GM18526 (cell line): Measurements from ENCODE around the gene CDC14B.

Experiments used
- POLR2A ChIP-seq: IDR thresholded peaks from 3 replicates; pipeline ENCODE4 v1.6.1; 2011; ENCODE audit not compliant: insufficient read length; ENCODE audit errors: extremely low read depth

CDC14B gene

DNA sequence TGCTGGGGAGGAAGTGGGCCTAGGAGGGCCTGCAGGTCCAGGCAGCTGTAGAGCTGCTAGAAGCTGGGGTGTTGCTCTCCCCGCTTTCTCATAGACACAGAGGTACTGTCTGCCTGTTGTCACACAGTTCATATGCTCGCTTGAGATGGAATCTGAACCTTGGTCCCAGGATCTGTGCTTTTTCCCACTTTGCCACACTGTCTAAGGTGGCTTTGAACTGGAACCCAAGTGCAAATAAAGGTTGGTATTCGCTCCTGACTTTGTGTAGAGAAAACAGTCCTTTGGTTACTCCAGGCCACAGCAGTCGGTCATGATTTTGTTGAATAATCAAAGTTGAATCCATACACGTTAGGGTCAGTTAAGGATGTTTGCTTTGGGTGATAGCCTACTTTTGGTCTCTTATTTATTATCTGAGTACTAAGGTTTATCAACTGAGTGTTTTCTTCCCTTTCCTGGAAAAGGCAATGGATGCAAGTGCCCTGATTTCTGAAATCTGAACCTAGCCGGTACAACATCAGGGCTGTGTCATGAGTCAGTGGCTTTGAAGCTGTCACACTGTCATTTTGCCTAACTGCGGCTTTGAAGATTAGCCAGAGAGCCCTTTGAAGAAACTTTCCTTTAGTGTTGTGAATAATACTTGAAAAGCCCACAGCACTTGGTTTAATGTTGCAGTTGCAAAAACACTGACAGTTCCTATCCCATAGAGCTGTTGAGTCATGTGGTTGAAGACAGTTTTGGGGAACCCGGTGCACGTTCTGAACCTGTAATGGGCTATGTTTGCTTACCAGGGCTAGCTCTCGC lies 128.4 kb downstream of the CDC14B start:
- TF ChIP-seq POLR2A = no peak

GRCh38 chr9:96490534-96491078 lies 129.0 kb downstream of the CDC14B start:
- no peak for TF ChIP-seq POLR2A

- TF ChIP-seq POLR2A = no peak
Observed at GRCh38 chr9:96489482-96489979, 130.1 kb downstream of the CDC14B start.

DNA sequence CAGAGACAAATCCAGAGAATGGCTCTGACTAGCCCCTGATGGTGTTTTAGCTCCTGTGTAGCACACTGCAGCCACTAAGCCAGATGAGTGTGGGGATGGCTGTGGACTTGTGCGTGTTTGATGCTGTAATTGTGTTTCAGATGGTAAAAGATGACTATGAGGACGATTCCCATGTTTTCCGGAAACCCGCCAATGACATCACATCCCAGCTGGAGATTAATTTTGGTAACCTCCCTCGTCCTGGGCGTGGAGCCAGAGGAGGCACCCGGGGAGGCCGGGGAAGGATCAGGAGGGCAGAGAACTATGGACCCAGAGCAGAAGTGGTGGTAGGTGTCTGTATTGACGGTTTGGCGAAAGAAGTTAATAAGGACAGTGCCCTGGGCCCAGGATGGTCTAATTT lies 131.7 kb downstream of the CDC14B start:
- TF ChIP-seq POLR2A = no peak

- no peak for TF ChIP-seq POLR2A
Observed at GRCh38 chr9:96487029-96487396, 132.6 kb downstream of the CDC14B start.

- TF ChIP-seq POLR2A = no peak
Observed at GRCh38 chr9:96486386-96487028, 133.1 kb downstream of the CDC14B start.

DNA sequence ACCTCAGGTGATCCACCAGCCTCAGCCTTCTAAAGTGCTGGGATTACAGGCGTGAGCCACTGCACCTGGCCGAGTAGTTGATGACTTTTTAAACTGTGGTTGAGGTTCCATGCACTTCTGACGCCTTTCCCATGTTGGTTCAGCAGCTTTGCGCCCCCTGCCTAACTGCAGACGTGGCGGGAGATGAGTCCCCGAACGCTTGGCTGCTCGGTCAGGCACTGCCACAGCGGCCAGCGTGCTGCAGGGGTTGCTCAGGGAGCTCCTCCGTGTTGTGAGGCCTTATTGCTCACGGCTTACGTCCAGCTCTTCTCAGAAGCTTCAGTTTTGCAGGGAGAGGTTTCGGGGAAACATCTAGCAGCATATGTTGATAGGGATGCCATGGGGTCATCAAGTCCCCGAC lies 134.4 kb downstream of the CDC14B start:
- TF ChIP-seq POLR2A = no peak

DNA sequence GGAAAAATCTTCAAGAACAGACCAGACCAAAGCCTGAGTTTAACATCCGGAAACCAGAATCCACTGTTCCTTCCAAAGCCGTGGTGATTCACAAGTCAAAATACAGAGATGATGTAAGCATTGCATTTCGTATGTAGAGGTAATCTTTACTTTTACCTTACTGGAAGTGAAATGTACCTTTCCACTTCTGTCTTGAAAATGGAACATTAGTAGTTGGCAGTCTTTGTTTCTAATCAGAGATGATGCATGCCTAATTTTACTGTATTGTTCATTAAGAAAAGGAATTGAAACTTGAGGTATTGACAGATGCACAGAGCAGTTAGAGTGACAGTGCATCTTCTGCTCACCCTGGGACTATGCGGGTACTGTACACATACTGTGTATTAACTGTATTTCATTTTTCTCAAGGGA lies 135.1 kb downstream of the CDC14B start:
- no peak for TF ChIP-seq POLR2A

GRCh38 chr9:96483733-96484390 lies 135.8 kb downstream of the CDC14B start:
- TF ChIP-seq POLR2A = no peak

GRCh38 chr9:96483197-96483596 lies 136.4 kb downstream of the CDC14B start:
- no peak for TF ChIP-seq POLR2A

DNA sequence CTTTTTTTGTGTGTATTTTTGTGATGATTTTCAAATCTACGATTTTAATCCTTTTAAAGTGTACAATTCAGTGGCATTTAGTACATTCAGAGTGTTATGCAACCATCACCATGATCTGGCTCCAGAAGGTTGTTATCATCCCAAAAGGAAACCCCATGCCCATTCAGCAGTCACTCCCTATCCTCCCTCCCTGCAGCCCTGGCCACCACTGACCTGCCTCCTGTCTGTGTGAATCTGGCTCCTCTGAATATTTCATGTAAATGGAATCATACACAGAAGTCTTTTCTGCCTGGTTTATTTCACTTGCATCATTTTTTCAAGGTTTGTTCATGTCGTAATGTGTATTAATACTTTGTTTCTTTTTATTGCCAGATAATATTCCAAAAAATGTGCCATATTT lies 137.2 kb downstream of the CDC14B start:
- TF ChIP-seq POLR2A = no peak

DNA sequence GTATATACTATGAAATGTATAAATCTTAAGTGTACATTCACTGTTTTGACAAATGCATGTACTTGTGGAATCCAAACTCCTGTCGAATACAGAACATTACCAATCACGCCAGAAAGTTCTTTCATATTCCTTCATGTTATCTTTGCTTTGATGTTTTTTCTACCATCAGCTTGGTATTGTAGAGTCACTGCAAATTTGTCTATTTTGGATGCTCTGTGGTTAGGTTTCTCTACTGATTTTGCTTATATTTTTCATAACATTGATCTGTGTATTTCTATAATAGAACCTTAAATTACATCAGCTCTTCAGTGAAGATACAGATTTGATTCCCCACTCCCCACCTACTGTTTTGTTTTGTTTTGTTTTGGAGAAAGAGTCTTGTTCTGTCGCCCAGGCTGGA lies 138.9 kb downstream of the CDC14B start:
- TF ChIP-seq POLR2A = no peak

GRCh38 chr9:96478829-96479371 lies 140.7 kb downstream of the CDC14B start:
- no peak for TF ChIP-seq POLR2A

GRCh38 chr9:96476591-96476990 lies 143.1 kb downstream of the CDC14B start:
- no peak for TF ChIP-seq POLR2A

- TF ChIP-seq POLR2A = no peak
Observed at GRCh38 chr9:96476013-96476412, 143.6 kb downstream of the CDC14B start.
